Trophoblast cell (in vitro differentiated cells and primary cell): Measurements from ENCODE around the gene RPP30.
A peak's percentile ranks its signal among the peaks of the same experiment; 100 is the strongest.

Source experiments
- DNase-seq, 2 donors: peaks; one replicate each; pipeline ENCODE4 v3.0.0-alpha.2; 2016
- H2AFZ ChIP-seq: 2 replicates; pipeline ENCODE4 v1.6.1; 2013; ENCODE audit warnings: low read length, moderate library complexity, mild to moderate bottlenecking; ENCODE audit not compliant: insufficient read depth, poor library complexity
- H2AK5ac ChIP-seq: 2 replicates; pipeline ENCODE4 v1.6.1; 2013; ENCODE audit warnings: mild to moderate bottlenecking, low read length
- H2BK120ac ChIP-seq: 2 replicates; pipeline ENCODE4 v1.6.1; 2013; ENCODE audit warnings: low read length, mild to moderate bottlenecking, moderate library complexity; ENCODE audit not compliant: insufficient read depth, poor library complexity
- H2BK12ac ChIP-seq: 2 replicates; pipeline ENCODE4 v1.6.1; 2013; ENCODE audit warnings: mild to moderate bottlenecking, low read length, moderate library complexity
- H2BK5ac ChIP-seq: 2 replicates; pipeline ENCODE4 v1.6.1; 2013; ENCODE audit warnings: low read length, low read depth, moderate library complexity, mild to moderate bottlenecking; ENCODE audit not compliant: poor library complexity
- H3K14ac ChIP-seq: 2 replicates; pipeline ENCODE4 v1.6.1; 2013; ENCODE audit warnings: mild to moderate bottlenecking, low read length
- H3K18ac ChIP-seq: 2 replicates; pipeline ENCODE4 v1.6.1; 2013; ENCODE audit warnings: mild to moderate bottlenecking, low read length
- H3K23ac ChIP-seq: 2 replicates; pipeline ENCODE4 v1.6.1; 2013; ENCODE audit warnings: low read length
- H3K27ac ChIP-seq: 2 replicates; pipeline ENCODE4 v1.5.1; 2013; ENCODE audit warnings: low read depth, mild to moderate bottlenecking, inconsistent platforms, low read length, moderate library complexity
- H3K27me3 ChIP-seq: 2 replicates; pipeline ENCODE4 v1.6.1; 2013; ENCODE audit warnings: inconsistent platforms, mild to moderate bottlenecking, low read length, moderate library complexity; ENCODE audit not compliant: insufficient read depth
- H3K36me3 ChIP-seq, 2 experiments: 1 replicate in 1 of 2; 2 replicates in 1 of 2; pipeline ENCODE4 v1.6.1; 2013; ENCODE audit warnings: low read length in 2 of 2, mild to moderate bottlenecking in 2 of 2, moderate library complexity in 1 of 2; ENCODE audit not compliant: insufficient read depth in 2 of 2, control insufficient read depth in 1 of 2
- H3K4ac ChIP-seq: 2 replicates; pipeline ENCODE4 v1.6.1; 2013; ENCODE audit warnings: low read depth, mild to moderate bottlenecking, low read length, moderate library complexity
- H3K4me1 ChIP-seq, 2 experiments: 1 replicate in 1 of 2; 2 replicates in 1 of 2; pipeline ENCODE4 v1.6.1; 2013; ENCODE audit warnings: low read length in 2 of 2, mild to moderate bottlenecking in 2 of 2, moderate library complexity in 1 of 2; ENCODE audit not compliant: insufficient read depth in 2 of 2, control insufficient read depth in 1 of 2
- H3K4me2 ChIP-seq: 2 replicates; pipeline ENCODE4 v1.6.1; 2013; ENCODE audit warnings: inconsistent platforms, mild to moderate bottlenecking, low read length, moderate library complexity
- H3K4me3 ChIP-seq: 2 replicates; pipeline ENCODE4 v1.5.1; 2013; ENCODE audit warnings: mild to moderate bottlenecking, low read depth, low read length, inconsistent platforms
- H3K79me1 ChIP-seq: one replicate; pipeline ENCODE4 v1.6.1; 2013; ENCODE audit warnings: low read length
- H3K79me2 ChIP-seq: 2 replicates; pipeline ENCODE4 v1.6.1; 2013; ENCODE audit warnings: low read length, mild to moderate bottlenecking; ENCODE audit not compliant: control insufficient read depth, insufficient read depth, poor library complexity
- H3K9ac ChIP-seq: 2 replicates; pipeline ENCODE4 v1.6.1; 2013; ENCODE audit warnings: mild to moderate bottlenecking, low read length
- H3K9me3 ChIP-seq: 2 replicates; pipeline ENCODE4 v1.6.1; 2013; ENCODE audit warnings: low read depth, mild to moderate bottlenecking, control low read depth, inconsistent platforms, low read length; ENCODE audit not compliant: insufficient read depth
- H4K12ac ChIP-seq: 2 replicates; pipeline ENCODE4 v1.6.1; 2013; ENCODE audit warnings: low read depth, mild to moderate bottlenecking, low read length, moderate library complexity
- H4K8ac ChIP-seq: 2 replicates; pipeline ENCODE4 v1.6.1; 2013; ENCODE audit warnings: low read depth, mild to moderate bottlenecking, low read length, moderate library complexity
- H4K91ac ChIP-seq: one replicate; pipeline ENCODE4 v1.6.1; 2013; ENCODE audit warnings: low read depth, mild to moderate bottlenecking, low read length, moderate library complexity
- WGBS: extraction: QIAGEN DNeasy Blood & Tissue Kit; methylation state at CpG from one replicate; pipeline ENCODE4 v1.1.7; 2013; ENCODE audit warnings: missing lambda C conversion rate; ENCODE audit not compliant: insufficient read length, insufficient coverage; ENCODE audit errors: extremely low coverage; 5-methylcytosine and 5-hydroxymethylcytosine counted together

Gene RPP30

DNA sequence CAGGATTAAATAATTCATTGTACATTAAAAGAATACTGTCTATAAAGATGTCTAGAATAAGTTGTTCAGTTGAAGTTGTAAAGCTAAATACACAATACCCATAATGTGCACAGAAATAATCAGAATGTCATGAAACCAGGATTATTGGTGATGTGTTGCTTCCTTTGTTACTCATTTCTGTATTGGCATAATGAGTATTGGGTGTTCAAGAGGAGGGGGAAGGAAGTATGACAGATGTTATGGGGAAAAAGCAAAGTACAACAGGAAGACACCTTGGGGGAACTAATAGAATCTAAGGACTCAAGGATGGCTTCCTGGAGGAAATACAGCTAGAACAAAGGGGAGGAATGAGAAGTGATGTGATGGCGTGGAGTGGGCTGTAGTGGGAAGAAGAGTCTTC lies 34.2 kb downstream of the RPP30 start:
- no peaks in the 10 kb centered on the region for H3K79me1 ChIP-seq
- H4K12ac ChIP-seq, result no peak overlapping the region
- no peak overlapping the region for H3K23ac ChIP-seq
- H3K9ac ChIP-seq, result no peak overlapping the region
- no peak overlapping the region for H3K18ac ChIP-seq
- H4K8ac ChIP-seq, result no peak overlapping the region
- no peak overlapping the region for H3K4me3 ChIP-seq
- no peak overlapping the region for H2AFZ ChIP-seq
- H2BK120ac ChIP-seq, result no peak overlapping the region
- H3K27ac ChIP-seq, result no peak overlapping the region
- H3K9me3 ChIP-seq, result no peaks in the 10 kb centered on the region
- no peaks in the 10 kb centered on the region for H3K4me1 ChIP-seq
- no peak overlapping the region for H4K91ac ChIP-seq
- H3K79me2 ChIP-seq, result no peaks in the 10 kb centered on the region
- no peak overlapping the region for H3K14ac ChIP-seq
- H3K27me3 ChIP-seq, result no peaks in the 10 kb centered on the region
- no peak for DNase-seq
- no CpG with 5 or more reads among the region's 1 CpG for WGBS
- peaks cover 6 to 7% of the 10 kb centered on the region in 2 experiments for H3K36me3 ChIP-seq
- no peak overlapping the region for H2AK5ac ChIP-seq
- H3K4ac ChIP-seq, result no peak overlapping the region
- H2BK12ac ChIP-seq, result no peak overlapping the region
- H3K4me2 ChIP-seq, result no peak overlapping the region
- H2BK5ac ChIP-seq, result no peak overlapping the region

DNA sequence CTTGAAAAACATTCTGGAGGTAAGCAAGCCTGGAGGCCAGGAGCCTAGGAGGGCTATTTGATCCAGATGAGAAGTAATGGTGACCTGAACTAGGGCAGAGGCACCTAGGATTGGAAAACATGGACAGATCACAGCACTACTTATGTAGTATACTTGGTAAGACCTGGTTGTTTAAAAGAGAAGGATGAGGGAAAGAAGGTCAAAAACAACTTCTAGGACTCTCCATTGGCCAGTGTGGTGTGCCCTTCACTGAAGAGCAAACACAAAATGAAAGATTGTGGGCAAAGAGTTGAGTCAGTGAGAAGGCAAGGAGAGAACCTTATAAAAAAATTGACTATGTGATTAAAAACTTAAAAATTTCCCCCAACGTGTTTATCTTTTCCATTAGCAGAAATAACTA lies 34.8 kb downstream of the RPP30 start:
- no peak overlapping the region for H3K4me2 ChIP-seq
- no peak for DNase-seq
- H3K14ac ChIP-seq, result no peak overlapping the region
- H3K4ac ChIP-seq, result no peak overlapping the region
- H2BK12ac ChIP-seq, result no peak overlapping the region
- H3K36me3 ChIP-seq, result peaks cover 6% of the 10 kb centered on the region in 2 experiments
- no CpG with 5 or more reads among the region's 1 CpG for WGBS
- H3K27ac ChIP-seq, result no peak overlapping the region
- H3K4me1 ChIP-seq, result no peaks in the 10 kb centered on the region
- H2AK5ac ChIP-seq, result no peak overlapping the region
- no peak overlapping the region for H4K12ac ChIP-seq
- H4K91ac ChIP-seq, result no peak overlapping the region
- H3K18ac ChIP-seq, result no peak overlapping the region
- no peaks in the 10 kb centered on the region for H3K9me3 ChIP-seq
- no peak overlapping the region for H3K9ac ChIP-seq
- no peak overlapping the region for H4K8ac ChIP-seq
- no peak overlapping the region for H2AFZ ChIP-seq
- no peaks in the 10 kb centered on the region for H3K79me2 ChIP-seq
- no peaks in the 10 kb centered on the region for H3K79me1 ChIP-seq
- H3K23ac ChIP-seq, result no peak overlapping the region
- H3K4me3 ChIP-seq, result no peak overlapping the region
- H2BK120ac ChIP-seq, result no peak overlapping the region
- no peaks in the 10 kb centered on the region for H3K27me3 ChIP-seq
- H2BK5ac ChIP-seq, result no peak overlapping the region

DNA sequence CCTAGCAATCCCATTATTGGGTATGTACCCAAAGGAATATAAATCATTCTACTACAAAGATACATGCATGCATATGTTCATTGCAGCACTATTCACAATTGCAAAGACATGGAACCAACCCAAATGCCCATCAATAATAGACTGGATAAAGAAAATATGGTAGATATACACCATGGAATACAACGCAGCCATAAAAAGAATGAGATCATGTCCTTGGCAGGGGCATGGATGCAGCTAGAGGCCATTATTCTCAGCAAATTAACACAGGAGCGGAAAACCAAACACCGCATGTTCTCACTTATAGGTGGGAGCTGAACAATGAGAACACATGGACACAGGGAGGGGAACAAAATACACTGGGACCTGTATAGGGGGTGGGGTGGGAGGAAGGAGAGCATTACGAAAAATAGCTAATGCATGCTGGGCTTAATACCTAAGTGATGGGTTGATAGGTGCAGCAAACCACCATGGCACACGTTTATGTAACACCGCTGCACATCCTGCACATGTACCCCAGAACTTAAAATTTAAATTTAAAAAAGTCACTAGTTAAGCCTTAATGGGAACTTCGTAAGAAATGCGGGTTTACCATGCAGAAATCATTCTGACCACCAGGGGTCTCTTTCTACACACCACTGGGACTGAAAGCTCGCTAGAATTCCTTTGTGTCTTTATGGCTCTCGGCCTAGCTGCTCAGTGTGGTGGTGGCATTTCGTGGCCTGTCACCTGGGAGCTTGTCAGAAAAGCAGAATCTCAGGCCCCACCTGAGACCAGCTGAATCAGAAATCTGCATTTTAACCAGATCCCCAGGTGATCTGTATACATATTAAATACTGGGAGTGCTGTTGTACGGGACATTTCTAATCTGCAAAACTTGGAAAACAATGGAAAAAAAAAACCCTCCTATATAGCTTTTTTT lies 39.6 kb downstream of the RPP30 start:
- Histone ChIP-seq H2AFZ (no peak overlapping the region), H3K4me1 (no peaks in the 10 kb centered on the region), H2BK120ac (no peak overlapping the region), H4K12ac (no peak overlapping the region), H3K23ac (no peak overlapping the region), H3K79me2 (no peaks in the 10 kb centered on the region), H4K8ac (no peak overlapping the region), H2AK5ac (no peak overlapping the region), H3K9ac (no peak overlapping the region), H3K4me2 (no peak overlapping the region), H2BK5ac (no peak overlapping the region), H3K4me3 (no peak overlapping the region), H2BK12ac (no peak overlapping the region), H3K27me3 (no peaks in the 10 kb centered on the region), H3K14ac (no peak overlapping the region), H3K36me3 (peaks cover 5 to 17% of the 10 kb centered on the region in 2 experiments), H3K4ac (no peak overlapping the region), H4K91ac (no peak overlapping the region), H3K9me3 (no peaks in the 10 kb centered on the region), H3K18ac (no peak overlapping the region), H3K79me1 (peaks cover 2% of the 10 kb centered on the region), H3K27ac (no peak overlapping the region)
- no CpG with 5 or more reads among the region's 12 CpGs for WGBS
- DNase-seq, result peak; percentile 76 to 93

DNA sequence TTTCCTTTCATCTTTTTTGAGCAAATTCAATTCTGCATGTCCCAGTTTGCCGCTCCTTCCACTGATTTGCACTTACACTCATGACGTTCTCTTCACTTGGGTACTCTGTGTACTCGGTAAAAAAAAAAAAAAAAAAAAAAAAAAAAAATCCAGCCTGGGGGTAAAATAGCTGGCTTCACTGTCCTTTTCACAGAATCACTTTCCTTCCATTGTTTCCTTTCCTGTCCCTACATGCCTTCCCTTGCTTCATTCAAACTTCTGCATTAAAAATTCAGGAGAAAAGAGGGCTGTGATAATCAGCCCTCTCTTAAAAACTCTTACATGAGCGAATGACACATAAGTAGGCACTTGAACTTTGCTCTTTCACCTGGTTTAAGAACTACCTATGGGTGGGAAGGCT lies 40.4 kb downstream of the RPP30 start:
- no peak overlapping the region for H3K4me3 ChIP-seq
- H3K36me3 ChIP-seq, result peaks cover 6 to 20% of the 10 kb centered on the region in 2 experiments
- H3K9me3 ChIP-seq, result no peaks in the 10 kb centered on the region
- H3K14ac ChIP-seq, result no peak overlapping the region
- peak overlapping the region; percentile 73 for H3K27ac ChIP-seq
- H3K4ac ChIP-seq, result no peak overlapping the region
- H3K79me2 ChIP-seq, result no peaks in the 10 kb centered on the region
- H3K4me1 ChIP-seq, result no peaks in the 10 kb centered on the region
- no peak overlapping the region for H2AFZ ChIP-seq
- H2BK120ac ChIP-seq, result no peak overlapping the region
- H4K91ac ChIP-seq, result no peak overlapping the region
- DNase-seq, result no peak
- H2BK12ac ChIP-seq, result no peak overlapping the region
- no peak overlapping the region for H4K12ac ChIP-seq
- H3K23ac ChIP-seq, result no peak overlapping the region
- WGBS, result no CpG with 5 or more reads among the region's 4 CpGs
- H3K27me3 ChIP-seq, result no peaks in the 10 kb centered on the region
- no peak overlapping the region for H3K9ac ChIP-seq
- no peak overlapping the region for H3K18ac ChIP-seq
- H2AK5ac ChIP-seq, result no peak overlapping the region
- peaks cover 2% of the 10 kb centered on the region for H3K79me1 ChIP-seq
- H2BK5ac ChIP-seq, result no peak overlapping the region
- H3K4me2 ChIP-seq, result no peak overlapping the region
- H4K8ac ChIP-seq, result no peak overlapping the region
